ENCODE measurements around the gene RBM27. TPM values are rescaled to one million over a fixed set of nuclear protein-coding genes. Genes with fewer than 3 reads are reported as not detected.

RBM27 gene
- total RNA-seq, 1 experiment from 2014 or later, result 24.8 TPM

GRCh38 chr5:146229222-146229621 lies 25.8 kb downstream of the RBM27 start:
- Histone ChIP-seq H4K20me1 (ENCODE audit: insufficient read depth, low read depth, low read length) (no peaks in the 10 kb centered on the region), H3K9ac (ENCODE audit: low read length) (no peak overlapping the region), H3K9me2 (replicated peaks; ENCODE audit: insufficient read depth, low read length) (no peaks in the 10 kb centered on the region), H3K4me1 (ENCODE audit: low read length) (peaks cover 8% of the 10 kb centered on the region), H3K4me3 (ENCODE audit: low read length) (no peak overlapping the region), H3K4me2 (ENCODE audit: low read depth, low read length, poor library complexity, severe bottlenecking) (no peak overlapping the region), H2AFZ (ENCODE audit: low read length) (no peak overlapping the region), H3K79me2 (ENCODE audit: low read length) (peaks cover 78% of the 10 kb centered on the region), H3K27ac (ENCODE audit: low read length) (0 out of 2 replicates have a peak overlapping the region, but pooled peaks have one; percentile 22), H3K36me3 (ENCODE audit: insufficient read depth, low read length) (peaks cover 44% of the 10 kb centered on the region), H3K27me3 (ENCODE audit: low read length) (no peaks in the 10 kb centered on the region), H3K9me3 (ENCODE audit: low read length) (no peaks in the 10 kb centered on the region)
- DNase-seq, result no peak

- Histone ChIP-seq H3K4me3 (ENCODE audit: low read length) (no peak overlapping the region), H3K4me1 (ENCODE audit: low read length) (peaks cover 5% of the 10 kb centered on the region; the same call in 1 of the 2 replicates), H4K20me1 (ENCODE audit: insufficient read depth, low read depth, low read length) (no peaks in the 10 kb centered on the region), H3K27me3 (ENCODE audit: low read length) (no peaks in the 10 kb centered on the region), H3K36me3 (ENCODE audit: insufficient read depth, low read length) (peaks cover 54% of the 10 kb centered on the region), H3K9me3 (ENCODE audit: low read length) (no peaks in the 10 kb centered on the region), H2AFZ (ENCODE audit: low read length) (no peak overlapping the region), H3K79me2 (ENCODE audit: low read length) (peaks cover 73% of the 10 kb centered on the region), H3K9me2 (replicated peaks; ENCODE audit: insufficient read depth, low read length) (no peaks in the 10 kb centered on the region), H3K27ac (ENCODE audit: low read length) (no peak overlapping the region), H3K4me2 (ENCODE audit: low read depth, low read length, poor library complexity, severe bottlenecking) (no peak overlapping the region), H3K9ac (ENCODE audit: low read length) (no peak overlapping the region)
- DNase-seq, result no peak
These were observed 28.8 kb downstream of the RBM27 start for GRCh38 chr5:146232223-146232622.

GRCh38 chr5:146233441-146233840 lies 30.0 kb downstream of the RBM27 start:
- H3K79me2 ChIP-seq (ENCODE audit: low read length), result peaks cover 66% of the 10 kb centered on the region
- DNase-seq, result no peak
- H3K27ac ChIP-seq (ENCODE audit: low read length), result no peak overlapping the region
- H3K4me3 ChIP-seq (ENCODE audit: low read length), result no peak overlapping the region
- H3K9ac ChIP-seq (ENCODE audit: low read length), result no peak overlapping the region
- no peaks in the 10 kb centered on the region for H4K20me1 ChIP-seq (ENCODE audit: insufficient read depth, low read depth, low read length)
- H3K9me3 ChIP-seq (ENCODE audit: low read length), result no peaks in the 10 kb centered on the region
- H3K27me3 ChIP-seq (ENCODE audit: low read length), result no peaks in the 10 kb centered on the region
- no peak overlapping the region for H3K4me2 ChIP-seq (ENCODE audit: low read depth, low read length, poor library complexity, severe bottlenecking)
- no peak overlapping the region for H2AFZ ChIP-seq (ENCODE audit: low read length)
- peaks cover 59% of the 10 kb centered on the region for H3K36me3 ChIP-seq (ENCODE audit: insufficient read depth, low read length)
- H3K4me1 ChIP-seq (ENCODE audit: low read length), result peaks cover 7% of the 10 kb centered on the region
- H3K9me2 ChIP-seq (replicated peaks; ENCODE audit: insufficient read depth, low read length), result no peaks in the 10 kb centered on the region

- Histone ChIP-seq H3K9ac (ENCODE audit: low read length) (no peak overlapping the region), H3K36me3 (ENCODE audit: insufficient read depth, low read length) (peaks cover 51% of the 10 kb centered on the region), H3K4me3 (ENCODE audit: low read length) (no peak overlapping the region), H3K79me2 (ENCODE audit: low read length) (peaks cover 67% of the 10 kb centered on the region), H3K9me2 (replicated peaks; ENCODE audit: insufficient read depth, low read length) (no peaks in the 10 kb centered on the region), H3K9me3 (ENCODE audit: low read length) (no peaks in the 10 kb centered on the region), H3K27ac (ENCODE audit: low read length) (peak overlapping the region; percentile 47; the same call in 1 of the 2 replicates), H2AFZ (ENCODE audit: low read length) (no peak overlapping the region), H3K4me2 (ENCODE audit: low read depth, low read length, poor library complexity, severe bottlenecking) (no peak overlapping the region), H3K4me1 (ENCODE audit: low read length) (peaks cover 5% of the 10 kb centered on the region), H4K20me1 (ENCODE audit: insufficient read depth, low read depth, low read length) (no peaks in the 10 kb centered on the region), H3K27me3 (ENCODE audit: low read length) (no peaks in the 10 kb centered on the region)
- DNase-seq, result no peak
These were observed 35.6 kb downstream of the RBM27 start for GRCh38 chr5:146238973-146239372.

- Histone ChIP-seq H3K4me3 (ENCODE audit: low read length) (no peak overlapping the region), H3K4me2 (ENCODE audit: low read depth, low read length, poor library complexity, severe bottlenecking) (no peak overlapping the region), H3K4me1 (ENCODE audit: low read length) (peaks cover 17% of the 10 kb centered on the region), H3K36me3 (ENCODE audit: insufficient read depth, low read length) (peaks cover 44% of the 10 kb centered on the region), H4K20me1 (ENCODE audit: insufficient read depth, low read depth, low read length) (no peaks in the 10 kb centered on the region), H2AFZ (ENCODE audit: low read length) (no peak overlapping the region), H3K9me2 (replicated peaks; ENCODE audit: insufficient read depth, low read length) (no peaks in the 10 kb centered on the region), H3K27ac (ENCODE audit: low read length) (no peak overlapping the region), H3K27me3 (ENCODE audit: low read length) (no peaks in the 10 kb centered on the region), H3K79me2 (ENCODE audit: low read length) (peaks cover 67% of the 10 kb centered on the region), H3K9ac (ENCODE audit: low read length) (no peak overlapping the region), H3K9me3 (ENCODE audit: low read length) (no peaks in the 10 kb centered on the region)
- DNase-seq, result no peak
These were observed 37.5 kb downstream of the RBM27 start for GRCh38 chr5:146240951-146241350.

GRCh38 chr5:146243247-146243646 lies 39.8 kb downstream of the RBM27 start:
- Histone ChIP-seq H3K79me2 (ENCODE audit: low read length) (peaks cover 73% of the 10 kb centered on the region), H3K4me2 (ENCODE audit: low read depth, low read length, poor library complexity, severe bottlenecking) (no peak overlapping the region), H3K9me2 (replicated peaks; ENCODE audit: insufficient read depth, low read length) (no peaks in the 10 kb centered on the region), H3K4me1 (ENCODE audit: low read length) (peaks cover 39% of the 10 kb centered on the region), H3K27ac (ENCODE audit: low read length) (peak overlapping the region; percentile 95), H2AFZ (ENCODE audit: low read length) (no peak overlapping the region), H4K20me1 (ENCODE audit: insufficient read depth, low read depth, low read length) (no peaks in the 10 kb centered on the region), H3K4me3 (ENCODE audit: low read length) (no peak overlapping the region), H3K27me3 (ENCODE audit: low read length) (no peaks in the 10 kb centered on the region), H3K9ac (ENCODE audit: low read length) (no peak overlapping the region), H3K36me3 (ENCODE audit: insufficient read depth, low read length) (peaks cover 30% of the 10 kb centered on the region), H3K9me3 (ENCODE audit: low read length) (no peaks in the 10 kb centered on the region)
- DNase-seq, result no peak

GRCh38 chr5:146248561-146248960 lies 45.2 kb downstream of the RBM27 start:
- Histone ChIP-seq H2AFZ (ENCODE audit: low read length) (no peak overlapping the region), H3K4me1 (ENCODE audit: low read length) (peaks cover 76% of the 10 kb centered on the region), H3K9me2 (replicated peaks; ENCODE audit: insufficient read depth, low read length) (no peaks in the 10 kb centered on the region), H3K9me3 (ENCODE audit: low read length) (no peaks in the 10 kb centered on the region), H3K4me2 (ENCODE audit: low read depth, low read length, poor library complexity, severe bottlenecking) (peak overlapping the region; percentile 67), H3K4me3 (ENCODE audit: low read length) (no peak overlapping the region), H3K27me3 (ENCODE audit: low read length) (no peaks in the 10 kb centered on the region), H4K20me1 (ENCODE audit: insufficient read depth, low read depth, low read length) (peaks cover 8% of the 10 kb centered on the region; the same call in 1 of the 2 replicates), H3K9ac (ENCODE audit: low read length) (no peak overlapping the region), H3K27ac (ENCODE audit: low read length) (peak overlapping the region; percentile 95), H3K36me3 (ENCODE audit: insufficient read depth, low read length) (peaks cover 20% of the 10 kb centered on the region; the same call in 1 of the 2 replicates), H3K79me2 (ENCODE audit: low read length) (peaks cover 65% of the 10 kb centered on the region)
- DNase-seq, result peak; percentile 95

GRCh38 chr5:146249801-146250200 lies 46.4 kb downstream of the RBM27 start:
- Histone ChIP-seq H3K27ac (ENCODE audit: low read length) (peak overlapping the region; percentile 95), H3K9me3 (ENCODE audit: low read length) (no peaks in the 10 kb centered on the region), H3K27me3 (ENCODE audit: low read length) (no peaks in the 10 kb centered on the region), H4K20me1 (ENCODE audit: insufficient read depth, low read depth, low read length) (peaks cover 8% of the 10 kb centered on the region; the same call in 1 of the 2 replicates), H2AFZ (ENCODE audit: low read length) (no peak overlapping the region), H3K36me3 (ENCODE audit: insufficient read depth, low read length) (peaks cover 27% of the 10 kb centered on the region; the same call in 1 of the 2 replicates), H3K4me2 (ENCODE audit: low read depth, low read length, poor library complexity, severe bottlenecking) (peak overlapping the region; percentile 67), H3K79me2 (ENCODE audit: low read length) (peaks cover 72% of the 10 kb centered on the region), H3K9ac (ENCODE audit: low read length) (no peak overlapping the region), H3K4me1 (ENCODE audit: low read length) (peaks cover 88% of the 10 kb centered on the region), H3K9me2 (replicated peaks; ENCODE audit: insufficient read depth, low read length) (no peaks in the 10 kb centered on the region), H3K4me3 (ENCODE audit: low read length) (peak overlapping the region; percentile 45)
- peak; percentile 94 for DNase-seq
